A549 (cell line): ENCODE measurements around the gene ZNF511.
"Not testable (repeated sequence)": the region's sequence is repeated elsewhere in the genome, so short reads cannot be mapped to it uniquely, and the experiment has no call there.

Experiments
- CHD2 ChIP-seq: fragments of 150-350 bp; IDR thresholded peaks from 2 replicates; pipeline ENCODE4 v1.6.1; 2014; ENCODE audit warnings: low read length; ENCODE audit not compliant: partially characterized antibody
- CTCF ChIP-seq: fragments of >200 bp; sonication (Bioruptor Twin); formaldehyde crosslinking; IDR thresholded peaks from 3 replicates; pipeline ENCODE4 v1.5.1; 2016
- HOXA7 ChIP-seq: fragments of 250-450 bp; sonication (Bioruptor Pico); IDR thresholded peaks from 2 replicates; pipeline ENCODE4 v1.5.0; 2020; ENCODE audit warnings: mild to moderate bottlenecking, moderate library complexity
- JUN ChIP-seq, 2 experiments: fragments of >200 bp; sonication (Bioruptor Twin); formaldehyde crosslinking; IDR thresholded peaks; 2 replicates in 1 of 2; 3 replicates in 1 of 2; pipeline ENCODE4 v1.6.1; 2016 to 2017
- POLR2A ChIP-seq: IDR thresholded peaks from 2 replicates; pipeline ENCODE4 v1.6.1; 2012; ENCODE audit warnings: mild to moderate bottlenecking, low read length
- REST ChIP-seq: fragments of 200-600 bp; sonication (generic); IDR thresholded peaks from 2 replicates; pipeline ENCODE4 v1.6.1; 2016; ENCODE audit warnings: antibody characterized with exemption, mild to moderate bottlenecking, moderate library complexity
- RNF2 ChIP-seq: fragments of 200-600 bp; sonication (generic); IDR thresholded peaks from 2 replicates; pipeline ENCODE4 v1.6.1; 2016; ENCODE audit warnings: low read depth, mild to moderate bottlenecking, antibody characterized with exemption, moderate library complexity, borderline replicate concordance
- ZNF302 ChIP-seq: fragments of 250-450 bp; sonication (Bioruptor Pico); IDR thresholded peaks from 2 replicates; pipeline ENCODE4 v1.9.0; 2021; ENCODE audit warnings: inconsistent platforms, mild to moderate bottlenecking, moderate library complexity

- not testable (repeated sequence) for TF ChIP-seq CTCF; HOXA7; POLR2A; JUN (IDR thresholded peaks at IDR 0.05); CHD2; REST; RNF2; ZNF302 (CRISPR knock-in tag)
Observed at GRCh38 chr10:133322064-133322709, 13.5 kb downstream of the ZNF511 start.
